ENCODE results near the gene HDGFL2.
"Not testable (repeated sequence)": the region's sequence is repeated elsewhere in the genome, so short reads cannot be mapped to it uniquely, and the experiment has no call there.

Gene HDGFL2

GRCh38 chr19:4536798-4537197 lies 64.7 kb downstream of the HDGFL2 start:
- no peak for DNase-seq

DNA sequence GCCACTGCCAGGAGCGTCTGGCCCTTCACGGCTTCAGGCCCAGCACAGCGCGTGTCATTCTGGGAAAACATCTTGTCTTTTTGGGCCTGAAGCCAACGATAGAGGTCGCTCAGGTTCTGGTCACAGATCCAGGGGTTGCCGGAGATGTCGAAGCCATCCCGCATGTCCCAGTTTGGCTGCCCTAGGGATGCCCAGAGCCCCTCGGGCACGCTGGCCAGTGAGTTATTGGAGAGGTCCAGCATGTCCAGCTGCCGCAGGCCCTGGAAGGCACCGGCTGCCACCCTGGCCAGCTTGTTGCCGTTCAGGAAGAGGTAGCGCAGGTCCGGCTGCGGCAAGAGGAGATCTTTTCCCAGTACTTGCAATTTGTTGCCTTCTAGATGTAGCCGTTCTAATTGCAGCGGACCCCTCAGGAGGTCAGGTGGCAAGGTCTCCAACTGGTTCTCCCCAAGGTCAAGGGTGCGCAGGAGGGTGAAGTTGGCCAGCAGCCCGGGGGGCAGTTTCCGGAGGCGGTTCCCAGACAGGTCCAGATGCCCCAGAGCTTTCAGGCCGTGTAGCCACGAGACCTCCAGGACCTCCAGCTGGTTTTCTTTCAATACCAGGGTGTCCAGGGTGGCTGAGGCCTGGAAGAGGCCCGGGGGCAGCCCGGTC lies 66.0 kb downstream of the HDGFL2 start:
- DNase-seq: no peak

- peak in 2 of 3 experiments; percentile 29 to 57 for DNase-seq
Observed at GRCh38 chr19:4538601-4538954, 66.5 kb downstream of the HDGFL2 start.

DNA sequence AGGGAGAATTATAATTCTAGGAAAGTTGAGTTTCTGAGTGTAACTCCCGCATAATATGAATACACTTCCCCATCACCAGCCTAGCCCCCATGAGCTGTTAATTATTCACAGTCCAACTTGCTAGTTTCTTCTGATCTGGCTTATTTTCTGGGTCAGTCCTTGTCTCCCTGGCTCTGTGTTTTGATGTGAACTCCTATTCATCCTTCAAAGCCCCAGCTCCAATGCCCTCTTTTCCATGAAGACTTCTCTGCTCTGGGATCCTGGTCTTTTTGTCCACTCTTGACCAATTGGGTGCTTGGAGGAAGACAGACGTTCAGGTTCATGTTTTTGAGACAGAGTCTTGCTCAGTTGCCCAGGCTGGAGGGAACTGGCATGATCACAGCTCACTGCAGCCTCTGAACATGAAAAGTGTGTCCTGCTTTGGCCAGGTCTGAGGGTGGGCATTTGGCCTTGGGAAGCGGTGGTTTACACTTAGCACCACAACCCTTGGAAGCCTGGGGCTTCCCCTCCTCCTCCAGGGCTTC lies 67.1 kb downstream of the HDGFL2 start:
- no peak for DNase-seq

DNA sequence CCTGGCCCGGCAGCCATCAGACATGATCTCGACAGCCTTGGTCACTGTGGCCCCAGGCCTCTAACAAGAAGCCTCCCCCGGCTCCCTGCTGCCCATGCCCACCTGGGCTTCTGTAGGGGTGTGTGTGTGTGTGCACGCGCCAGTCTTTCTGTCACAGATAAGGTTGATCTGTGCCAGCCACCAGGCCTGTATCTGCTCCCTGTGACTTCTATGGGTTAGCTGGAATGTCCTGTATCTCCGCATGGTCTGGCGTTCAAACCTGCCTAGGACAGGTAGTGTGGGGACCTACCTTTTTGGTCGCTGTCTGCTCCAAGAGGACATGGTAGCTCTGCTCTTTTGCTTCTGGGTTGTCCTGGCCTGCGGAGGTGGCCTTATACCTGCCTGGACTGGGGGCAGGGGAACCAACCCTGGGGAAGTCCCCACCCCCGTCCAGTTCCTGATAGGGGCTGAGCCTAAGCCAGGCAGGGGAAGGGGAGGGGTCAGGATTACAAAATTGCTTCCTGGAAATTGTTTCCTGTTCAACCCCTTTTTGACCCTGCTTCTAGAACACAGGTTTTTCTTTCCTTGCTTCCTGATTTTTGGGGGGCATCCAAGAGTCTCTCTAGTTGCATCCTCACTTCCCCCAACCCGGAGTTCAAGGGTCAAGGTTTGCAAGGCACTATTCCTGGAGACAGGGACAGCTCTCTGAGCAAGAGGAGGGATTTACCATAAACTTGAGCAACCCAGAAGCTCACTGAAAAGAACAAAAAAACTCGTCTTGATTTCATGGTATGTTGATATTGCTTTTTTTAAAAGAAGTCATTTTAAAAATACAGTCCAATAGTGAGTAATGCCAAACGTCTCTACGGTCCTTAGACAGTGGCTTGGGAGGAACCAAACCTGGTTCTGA lies 67.8 kb downstream of the HDGFL2 start, which contains the start of gene LRG1:
Gene LRG1 (minus strand): TSS at position 344 of the 889 bp plus-strand sequence. CDS start 23 bp downstream, at position 321.
- no peak for DNase-seq

DNA sequence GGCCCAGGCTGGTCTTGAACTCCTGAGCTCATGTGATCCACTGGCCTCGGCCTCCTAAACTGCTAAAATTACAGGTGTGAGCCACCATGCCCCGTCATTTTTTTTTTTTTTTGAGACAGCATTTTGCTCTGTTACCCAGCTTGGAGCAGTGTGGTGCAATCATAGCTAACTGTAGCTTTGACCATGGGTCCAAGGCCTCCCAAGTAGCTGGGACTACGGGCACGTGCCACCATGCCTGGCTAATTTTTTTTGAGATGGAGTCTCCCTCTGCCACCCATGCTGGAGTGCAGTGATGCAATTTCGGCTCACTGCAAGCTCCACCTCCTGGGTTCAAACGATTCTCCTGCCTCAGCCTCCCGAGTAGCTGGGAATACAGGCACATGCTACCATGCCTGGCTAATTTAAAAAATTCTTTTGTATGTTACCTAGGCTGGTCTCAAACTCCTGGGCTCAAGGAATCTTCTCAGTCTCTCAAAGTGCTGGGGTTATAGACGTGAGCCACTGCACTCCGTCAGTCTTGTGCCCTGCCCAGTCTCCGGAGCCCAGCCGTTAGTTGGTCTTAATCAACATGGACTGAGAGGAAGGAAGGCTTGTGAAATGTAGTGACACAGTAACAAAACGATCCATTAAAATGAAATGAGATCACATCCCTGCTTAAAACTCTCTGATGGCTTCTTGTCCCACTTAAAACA lies 69.2 kb downstream of the HDGFL2 start:
- no peak for DNase-seq

DNA sequence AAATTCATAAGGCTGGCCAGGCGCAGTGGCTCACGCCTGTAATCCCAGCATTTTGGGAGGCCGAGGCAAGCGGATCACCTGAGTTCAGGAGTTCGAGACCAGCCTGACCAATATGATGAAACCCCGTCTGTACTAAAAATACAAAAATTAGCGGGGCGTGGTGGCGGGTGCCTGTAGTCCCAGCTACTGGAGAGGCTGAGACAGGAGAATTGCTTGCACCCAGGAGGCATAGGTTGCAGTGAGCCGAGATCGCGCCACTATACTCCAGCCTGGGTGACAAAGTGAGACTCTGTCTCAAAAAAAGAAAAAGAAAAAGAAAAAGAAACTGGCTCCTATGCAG lies 69.7 kb downstream of the HDGFL2 start:
- DNase-seq: not testable (repeated sequence)

DNA sequence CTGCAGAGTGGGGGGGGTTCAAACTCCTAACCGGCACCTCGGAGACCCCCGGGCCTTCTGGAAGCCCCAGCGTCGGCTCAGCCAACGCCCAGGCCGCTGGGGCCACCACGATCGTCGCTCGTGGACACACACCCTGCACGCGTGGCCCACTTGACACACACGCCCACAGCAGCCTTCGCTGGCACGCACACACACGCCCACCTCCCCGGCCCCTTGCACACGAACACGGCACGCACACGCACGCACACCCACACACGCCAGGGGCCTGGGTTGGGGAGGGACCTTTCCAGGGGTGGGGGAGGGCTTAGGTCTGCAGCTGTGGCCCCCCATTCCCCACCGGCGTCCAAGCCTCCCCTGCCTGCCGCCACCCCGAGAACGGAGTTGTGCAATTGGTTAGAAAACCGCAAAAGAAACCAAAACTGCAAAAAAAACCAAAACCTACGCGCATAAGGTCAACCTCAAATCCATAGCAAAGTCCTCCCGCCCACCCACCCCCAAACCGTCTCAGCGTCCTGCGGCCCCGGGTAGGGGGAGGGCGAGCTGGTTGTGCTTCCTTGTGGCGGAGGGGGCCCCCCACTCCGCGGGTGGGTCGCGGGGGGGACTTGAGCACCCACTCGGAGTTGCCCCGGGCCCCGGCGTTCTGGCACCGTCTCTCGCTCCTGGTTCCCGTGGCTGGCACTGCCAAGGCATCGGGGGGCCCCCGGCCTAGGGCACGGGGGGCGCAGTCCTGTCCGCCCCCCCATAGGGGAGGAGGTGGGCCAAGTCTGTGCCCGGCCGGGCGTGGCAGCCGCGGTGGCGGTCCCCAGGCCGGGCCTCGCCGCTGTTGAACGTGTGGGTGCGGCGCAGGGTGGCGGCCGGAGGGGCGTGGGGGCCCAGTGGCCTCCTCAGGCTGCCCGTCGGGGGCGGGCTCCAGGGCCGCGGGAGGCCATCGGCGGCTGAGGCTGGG lies 71.1 kb downstream of the HDGFL2 start:
- no peak for DNase-seq

- DNase-seq: no peak
Observed at GRCh38 chr19:4543842-4544647, 71.9 kb downstream of the HDGFL2 start.

GRCh38 chr19:4547303-4548237 lies 75.5 kb downstream of the HDGFL2 start:
- no peak for DNase-seq

- no peak for DNase-seq
Observed at GRCh38 chr19:4548238-4548584, 76.1 kb downstream of the HDGFL2 start.

GRCh38 chr19:4550018-4550417 lies 77.9 kb downstream of the HDGFL2 start:
- DNase-seq: no peak

GRCh38 chr19:4550479-4551050 lies 78.5 kb downstream of the HDGFL2 start:
- DNase-seq: no peak
